H9 (cell line): ENCODE data around the gene SPATA2. TPM values are rescaled to one million over a fixed set of nuclear protein-coding genes. Genes with fewer than 3 reads are reported as not detected.

ENCODE experiments used
- DNase-seq: peaks from one replicate; pipeline ENCODE4 v3.0.0-alpha.2; 2017
- H2AFZ ChIP-seq: one replicate; pipeline ENCODE4 v1.6.1; 2013; ENCODE audit warnings: mild to moderate bottlenecking, low read length, control low read depth, moderate library complexity
- H2AK5ac ChIP-seq: 2 replicates; pipeline ENCODE4 v1.6.1; 2013; ENCODE audit warnings: low read length, control low read depth, mixed read lengths; ENCODE audit not compliant: insufficient read length
- H2BK120ac ChIP-seq: one replicate; pipeline ENCODE4 v1.6.1; 2013; ENCODE audit warnings: low read depth, mild to moderate bottlenecking, low read length, control low read depth, inconsistent platforms; ENCODE audit not compliant: poor library complexity, severe bottlenecking
- H2BK12ac ChIP-seq: 2 replicates; pipeline ENCODE4 v1.6.1; 2013; ENCODE audit warnings: low read length, control low read depth, mixed read lengths, low read depth; ENCODE audit not compliant: insufficient read length
- H2BK15ac ChIP-seq: 2 replicates; pipeline ENCODE4 v1.6.1; 2013; ENCODE audit warnings: low read depth, low read length, control low read depth
- H2BK20ac ChIP-seq: one replicate; pipeline ENCODE4 v1.6.1; 2013; ENCODE audit warnings: low read depth, mild to moderate bottlenecking, low read length, control low read depth, inconsistent platforms; ENCODE audit not compliant: poor library complexity, severe bottlenecking
- H2BK5ac ChIP-seq: 2 replicates; pipeline ENCODE4 v1.6.1; 2013; ENCODE audit warnings: low read length, control low read depth, mixed read lengths; ENCODE audit not compliant: insufficient read length
- H3K14ac ChIP-seq: 2 replicates; pipeline ENCODE4 v1.6.1; 2013; ENCODE audit warnings: low read length, control low read depth; ENCODE audit not compliant: insufficient read depth
- H3K18ac ChIP-seq: 2 replicates; pipeline ENCODE4 v1.6.1; 2013; ENCODE audit warnings: low read depth, mild to moderate bottlenecking, mixed read lengths, low read length, control low read depth; ENCODE audit not compliant: insufficient read length
- H3K23ac ChIP-seq: 2 replicates; pipeline ENCODE4 v1.6.1; 2013; ENCODE audit warnings: low read length, control low read depth, mixed read lengths, low read depth; ENCODE audit not compliant: insufficient read length
- H3K23me2 ChIP-seq: 2 replicates; pipeline ENCODE4 v1.6.1; 2013; ENCODE audit warnings: low read depth, mild to moderate bottlenecking, mixed read lengths, low read length, control low read depth; ENCODE audit not compliant: insufficient read length, poor library complexity, severe bottlenecking
- H3K27ac ChIP-seq: 2 replicates; pipeline ENCODE4 v1.5.1; 2013; ENCODE audit warnings: low read length, control low read depth, mixed read lengths, low read depth; ENCODE audit not compliant: insufficient read length
- H3K27me3 ChIP-seq: 2 replicates; pipeline ENCODE4 v1.6.1; 2013; ENCODE audit warnings: low read length, control low read depth, inconsistent platforms; ENCODE audit not compliant: insufficient read depth
- H3K4ac ChIP-seq: 2 replicates; pipeline ENCODE4 v1.6.1; 2013; ENCODE audit warnings: low read depth, mild to moderate bottlenecking, control low read depth, inconsistent platforms, low read length, moderate library complexity
- H3K4me1 ChIP-seq: 2 replicates; pipeline ENCODE4 v1.6.1; 2013; ENCODE audit warnings: low read length, control low read depth, inconsistent platforms; ENCODE audit not compliant: insufficient read depth
- H3K4me2 ChIP-seq: 2 replicates; pipeline ENCODE4 v1.6.1; 2013; ENCODE audit warnings: low read length, control low read depth, mixed read lengths; ENCODE audit not compliant: insufficient read length, insufficient read depth
- H3K56ac ChIP-seq: 2 replicates; pipeline ENCODE4 v1.6.1; 2013; ENCODE audit warnings: low read depth, mild to moderate bottlenecking, mixed read lengths, low read length, control low read depth; ENCODE audit not compliant: insufficient read length
- H3K79me1 ChIP-seq: 2 replicates; pipeline ENCODE4 v1.6.1; 2013; ENCODE audit warnings: low read depth, mild to moderate bottlenecking, moderate library complexity, low read length, control low read depth, inconsistent platforms; ENCODE audit not compliant: insufficient read depth, poor library complexity, severe bottlenecking
- H3K79me2 ChIP-seq: 2 replicates; pipeline ENCODE4 v1.6.1; 2013; ENCODE audit warnings: low read length, control low read depth, inconsistent platforms; ENCODE audit not compliant: insufficient read depth
- H3K9ac ChIP-seq: 2 replicates; pipeline ENCODE4 v1.6.1; 2013; ENCODE audit warnings: low read length, control low read depth, mixed read lengths; ENCODE audit not compliant: insufficient read length; ENCODE audit errors: extremely low read depth
- H3K9me3 ChIP-seq: one replicate; pipeline ENCODE4 v1.6.1; 2013; ENCODE audit warnings: low read depth, low read length, inconsistent platforms; ENCODE audit not compliant: control insufficient read depth
- H3T11ph ChIP-seq: one replicate; pipeline ENCODE4 v1.6.1; 2013; ENCODE audit warnings: mild to moderate bottlenecking, low read length, control low read depth, inconsistent platforms
- H4K20me1 ChIP-seq: one replicate; pipeline ENCODE4 v1.6.1; 2013; ENCODE audit not compliant: control insufficient read depth, insufficient read length, insufficient read depth
- H4K5ac ChIP-seq: 2 replicates; pipeline ENCODE4 v1.6.1; 2013; ENCODE audit warnings: low read depth, mild to moderate bottlenecking, mixed read lengths, low read length, control low read depth; ENCODE audit not compliant: insufficient read length
- H4K8ac ChIP-seq: replicated peaks from 2 replicates; pipeline ENCODE4 v1.6.1; 2013; ENCODE audit warnings: low read length, control low read depth, mixed read lengths, low read depth; ENCODE audit not compliant: insufficient read length
- H4K91ac ChIP-seq: 2 replicates; pipeline ENCODE4 v1.6.1; 2013; ENCODE audit warnings: low read depth, mild to moderate bottlenecking, moderate library complexity, mixed read lengths, low read length, control low read depth; ENCODE audit not compliant: insufficient read length
- H3K27ac Mint-ChIP-seq, 3 experiments: 2 replicates in 2 of 3; 3 replicates in 1 of 3; pipeline ENCODE4 v1.8.0; 2020 to 2021; ENCODE audit warnings: mixed read lengths in 3 of 3, mild to moderate bottlenecking in 1 of 3, moderate library complexity in 1 of 3
- H3K27me3 Mint-ChIP-seq: 2 replicates; pipeline ENCODE4 v1.8.0; 2021; ENCODE audit warnings: low read depth, mild to moderate bottlenecking, moderate library complexity, mixed read lengths
- H3K36me3 Mint-ChIP-seq, 3 experiments: 2 replicates in 2 of 3; 3 replicates in 1 of 3; pipeline ENCODE4 v1.8.0; 2020 to 2021; ENCODE audit warnings: low read depth in 3 of 3, mixed read lengths in 3 of 3; ENCODE audit not compliant: insufficient read depth in 1 of 3
- H3K4me1 Mint-ChIP-seq, 2 experiments: 2 replicates each; pipeline ENCODE4 v1.8.0; 2020; ENCODE audit warnings: mixed read lengths in 2 of 2
- H3K4me3 Mint-ChIP-seq, 2 experiments: 2 replicates in 1 of 2; 3 replicates in 1 of 2; pipeline ENCODE4 v1.8.0; 2020 to 2021; ENCODE audit warnings: mild to moderate bottlenecking in 2 of 2, mixed read lengths in 2 of 2, moderate library complexity in 1 of 2
- H3K9me3 Mint-ChIP-seq, 2 experiments: 2 replicates in 1 of 2; 3 replicates in 1 of 2; pipeline ENCODE4 v1.8.0; 2020; ENCODE audit warnings: mild to moderate bottlenecking in 2 of 2, mixed read lengths in 2 of 2, moderate library complexity in 1 of 2
- CTCF ChIP-seq: fragments of 200-600 bp; sonication (generic); conservative IDR thresholded peaks from 3 replicates; pipeline ENCODE4 v1.8.0; 2021; ENCODE audit warnings: antibody characterized with exemption, mild to moderate bottlenecking
- WGBS: extraction: QIAGEN DNeasy Blood & Tissue Kit; methylation state at CpG from one replicate; pipeline ENCODE4 v1.1.7; 2013; ENCODE audit warnings: missing lambda C conversion rate, low lambda C conversion rate, mixed read lengths; ENCODE audit not compliant: insufficient read length; ENCODE audit errors: extremely low coverage; 5-methylcytosine and 5-hydroxymethylcytosine counted together
- total RNA-seq: library from RNA; stranded (reverse); gene quantifications from 2 replicates; pipeline ENCODE4 v1.2.1, GENCODE V29; 2021

The SPATA2 gene
- total RNA-seq, 1 experiment from 2014 or later: 9.6 TPM

GRCh38 chr20:49877386-49877921 is 37.9 kb downstream of the SPATA2 start:
- H3K9ac ChIP-seq: no peak overlapping the region
- H4K91ac ChIP-seq: no peak overlapping the region
- H3T11ph ChIP-seq: no peak overlapping the region
- no peak overlapping the region for H3K14ac ChIP-seq
- no peak overlapping the region for H2AK5ac ChIP-seq
- no peaks in the 10 kb centered on the region for H3K4me1 Mint-ChIP-seq
- H2BK12ac ChIP-seq: no peak overlapping the region
- no peak overlapping the region for H3K4me3 Mint-ChIP-seq
- H3K36me3 Mint-ChIP-seq: peaks cover 0 to 14% (median 0%) of the 10 kb centered on the region in 3 experiments; a peak in 2 of 7 replicates
- H3K4ac ChIP-seq: no peak overlapping the region
- DNase-seq: no peak
- no peaks in the 10 kb centered on the region for H3K9me3 ChIP-seq
- H2BK20ac ChIP-seq: no peak overlapping the region
- H3K4me1 ChIP-seq: no peaks in the 10 kb centered on the region
- no peaks in the 10 kb centered on the region for H3K27me3 ChIP-seq
- no peaks in the 10 kb centered on the region for H3K23me2 ChIP-seq
- no peak overlapping the region for H4K8ac ChIP-seq
- H3K27me3 Mint-ChIP-seq: no peaks in the 10 kb centered on the region
- H3K23ac ChIP-seq: no peak overlapping the region
- H2BK15ac ChIP-seq: no peak overlapping the region
- no peak overlapping the region for H3K27ac Mint-ChIP-seq
- peaks cover 3% of the 10 kb centered on the region for H4K20me1 ChIP-seq
- no peak overlapping the region for H3K56ac ChIP-seq
- H3K18ac ChIP-seq: no peak overlapping the region
- no peaks in the 10 kb centered on the region for H3K79me2 ChIP-seq
- no peak overlapping the region for H2BK120ac ChIP-seq
- H3K4me2 ChIP-seq: no peak overlapping the region
- no peak overlapping the region for H2AFZ ChIP-seq
- no peaks in the 10 kb centered on the region; a peak in 1 of 5 replicates for H3K9me3 Mint-ChIP-seq
- H2BK5ac ChIP-seq: no peak overlapping the region
- no peaks in the 10 kb centered on the region for H3K79me1 ChIP-seq
- H4K5ac ChIP-seq: no peak overlapping the region
- no CpG with 5 or more reads among the region's 4 CpGs for WGBS
- TF ChIP-seq CTCF: no peak
- no peak overlapping the region for H3K27ac ChIP-seq
